HepG2 (cell line): ENCODE data around the gene NFILZ. TPM values are rescaled to one million over a fixed set of nuclear protein-coding genes. Genes with fewer than 3 reads are reported as not detected.

Experiments used
- ATAC-seq: fragments of 200-7000 bp; cut with Tn5 transposase; 3 replicates; pipeline ENCODE4 v1.9.1; 2020; ENCODE audit warnings: mild to moderate bottlenecking, moderate library complexity
- BruUV-seq: library from RNA; stranded (reverse); fragments of 400-500 nt; replicated peaks from 2 replicates; lab custom pipeline; 2021; lab: Mats Ljungman, UMichigan
- CTCF ChIA-PET: fragments of 300-600 bp; formaldehyde crosslinking; extraction: SDS; loops from one replicate; lab custom pipeline; 2021; ENCODE audit warnings: low total read pairs, inconsistent platforms, low intra/inter-chr PET ratio; lab: Yijun Ruan, JAX
- POLR2A ChIA-PET: fragments of 350-600 bp; sonication (Branson Sonifier 250); formaldehyde crosslinking; loops from one replicate; lab custom pipeline; 2020; ENCODE audit warnings: antibody characterized with exemption, inconsistent platforms; lab: Yijun Ruan, JAX
- DNase-seq: peaks from one replicate; pipeline ENCODE4 v3.0.0-alpha.2; 2015; ENCODE audit warnings: low spot score
- FAIRE-seq: peaks from 3 replicates; lab custom pipeline; 2011; peaks lifted over from hg19 to GRCh38; lab: Jason Lieb, UNC
- H2AFZ ChIP-seq: one replicate; pipeline ENCODE4 v1.6.1; 2011; ENCODE audit warnings: low read length, inconsistent platforms
- H3K27ac ChIP-seq: fragments of 300-600 bp; 3 replicates; pipeline ENCODE4 v1.8.0; 2011; ENCODE audit warnings: mixed run types, mild to moderate bottlenecking, mixed read lengths, low read length, inconsistent platforms; ENCODE audit not compliant: insufficient read depth; ENCODE audit errors: extremely low read length
- H3K27me3 ChIP-seq, 2 experiments: fragments of 200-600 bp in 1 of 2; 2 replicates in 1 of 2; 3 replicates in 1 of 2; pipeline versions ENCODE4 v1.6.0 to v1.8.0; 2011; ENCODE audit warnings: low read length in 2 of 2, mild to moderate bottlenecking in 2 of 2, moderate library complexity in 2 of 2, inconsistent platforms in 1 of 2; ENCODE audit not compliant: insufficient read depth in 2 of 2, control insufficient read depth in 1 of 2
- H3K36me3 ChIP-seq, 2 experiments: fragments of 200-600 bp in 1 of 2; replicated peaks in 1 of 2; 2 replicates in 1 of 2; 3 replicates in 1 of 2; pipeline versions ENCODE4 v1.5.1 to v1.8.0; 2011; ENCODE audit warnings: low read length in 2 of 2, inconsistent platforms in 1 of 2; ENCODE audit not compliant: insufficient read depth in 2 of 2, control insufficient read depth in 1 of 2
- H3K4me1 ChIP-seq: 2 replicates; pipeline ENCODE4 v1.5.1; 2012; ENCODE audit warnings: low read length, inconsistent platforms; ENCODE audit not compliant: insufficient read depth
- H3K4me2 ChIP-seq: 2 replicates; pipeline ENCODE4 v1.6.0; 2011; ENCODE audit warnings: low read depth, low read length, inconsistent platforms
- H3K4me3 ChIP-seq, 3 experiments: fragments of 200-600 bp in 1 of 3; sonication (generic), shearing (Covaris generic) in 1 of 3; replicated peaks in 1 of 3; 2 replicates each; pipeline ENCODE4 v1.5.1; 2011 to 2016; ENCODE audit warnings: low read length in 3 of 3, inconsistent platforms in 2 of 3, low read depth in 2 of 3, mild to moderate bottlenecking in 2 of 3, control low read depth in 1 of 3, mixed read lengths in 1 of 3; ENCODE audit not compliant: insufficient read depth in 1 of 3
- H3K79me2 ChIP-seq: one replicate; pipeline ENCODE4 v1.6.1; 2011; ENCODE audit warnings: low read length, inconsistent platforms; ENCODE audit not compliant: insufficient read depth
- H3K9ac ChIP-seq: 2 replicates; pipeline ENCODE4 v1.6.0; 2011; ENCODE audit warnings: mild to moderate bottlenecking, low read depth, low read length, inconsistent platforms; ENCODE audit not compliant: insufficient read depth
- H3K9me3 ChIP-seq: 2 replicates; pipeline ENCODE4 v1.5.1; 2012; ENCODE audit warnings: mild to moderate bottlenecking, low read length
- H4K20me1 ChIP-seq: 2 replicates; pipeline ENCODE4 v1.6.0; 2011; ENCODE audit warnings: inconsistent platforms, mild to moderate bottlenecking, low read length, moderate library complexity; ENCODE audit not compliant: insufficient read depth
- ARID2 ChIP-seq: sonication (generic); formaldehyde crosslinking; IDR thresholded peaks from 2 replicates; pipeline ENCODE4 v1.8.1; 2022; ENCODE audit warnings: mild to moderate bottlenecking, missing genetic modification reagents, borderline replicate concordance
- FOXA1 ChIP-seq, 2 experiments: fragments of 450-650 bp in 1 of 2; sonication (generic) in 1 of 2; formaldehyde crosslinking in 1 of 2; IDR thresholded peaks; 2 replicates each; pipeline versions ENCODE4 v1.4.0 to v1.6.1; 2016 to 2020; ENCODE audit warnings: missing genetic modification reagents in 1 of 2
- GTF2F1 ChIP-seq: fragments of 150-350 bp; IDR thresholded peaks from 2 replicates; pipeline ENCODE4 v1.6.1; 2014; ENCODE audit warnings: low read length
- IKZF1 ChIP-seq: fragments of 450-650 bp; IDR thresholded peaks from 2 replicates; pipeline ENCODE4 v1.7.1; 2016
- NR2F6 ChIP-seq, 2 experiments: IDR thresholded peaks; 2 replicates each; pipeline ENCODE4 v1.6.1; 2016; ENCODE audit warnings: antibody characterized with exemption in 1 of 2, mild to moderate bottlenecking in 1 of 2
- ZFX ChIP-seq: sonication (generic); formaldehyde crosslinking; IDR thresholded peaks from 2 replicates; pipeline ENCODE4 v1.4.0; 2020; ENCODE audit warnings: mild to moderate bottlenecking, low read depth, missing genetic modification reagents, moderate library complexity
- ZKSCAN8 ChIP-seq: IDR thresholded peaks from 2 replicates; pipeline ENCODE4 v1.6.1; 2016; ENCODE audit warnings: borderline replicate concordance, missing genetic modification reagents, missing compliant biosample characterization
- ZNF710 ChIP-seq: sonication (generic); formaldehyde crosslinking; IDR thresholded peaks from 2 replicates; pipeline ENCODE4 v1.5.0; 2020; ENCODE audit warnings: mild to moderate bottlenecking, missing genetic modification reagents, borderline replicate concordance
- WGBS: methylation state at CpG from one replicate; pipeline ENCODE4 v1.1.6; 2017; ENCODE audit warnings: low lambda C conversion rate; 5-methylcytosine and 5-hydroxymethylcytosine counted together
- in situ Hi-C: cut with HindIII; loops from 2 replicates; pipeline ENCODE4 v1.10.0; 2017; ENCODE audit warnings: low pct_unique_long_range_greater_than_20kb; ENCODE audit not compliant: extremely low pct_ligation_motif_present
- intact Hi-C: fragments of 100-400 bp; cut with micrococcal nuclease; formaldehyde crosslinking; loops from one replicate; pipeline ENCODE4 v1.10.0; 2022; ENCODE audit not compliant: unreplicated experiment
- polyA plus RNA-seq, 8 experiments: library from polyadenylated mRNA; depleted of rRNA in 3 of 8; stranded (reverse) in 7 of 8; unstranded in 1 of 8; fragments of >200 nt; fragmentation: Illumina TruSeq in 4 of 8; extraction: Trizol in 4 of 8; gene quantifications; 2 replicates each; pipeline versions ENCODE4 v1.2.1 to v1.2.3, GENCODE V29; 2011 to 2016; ENCODE audit warnings: low read depth in 4 of 8, missing spikeins in 1 of 8, mixed read lengths in 1 of 8; ENCODE audit not compliant: insufficient read depth in 1 of 8
- total RNA-seq, 5 experiments: library from RNA; depleted of rRNA; stranded (reverse); fragments of >200 nt; fragmentation: Illumina TruSeq; extraction: Trizol; gene quantifications; 2 replicates each; pipeline ENCODE4 v1.2.3, GENCODE V29; 2016; ENCODE audit warnings: low read depth in 1 of 5
- TF ChIP-seq, protein P1 (sequence below): sonication (generic); formaldehyde crosslinking; IDR thresholded peaks from 2 replicates; pipeline ENCODE4 v1.5.0; 2020; ENCODE audit warnings: mild to moderate bottlenecking, missing genetic modification reagents, borderline replicate concordance
- TF ChIP-seq, protein P2 (sequence below): sonication (generic); formaldehyde crosslinking; IDR thresholded peaks from 2 replicates; pipeline ENCODE4 v1.5.1; 2020; ENCODE audit warnings: missing genetic modification reagents, mild to moderate bottlenecking, borderline replicate concordance

NFILZ gene
- total and polyA plus RNA-seq, 2 of the 13 experiments (the other 11 are each of a cell fraction or from before 2014, with no cell fraction given) = not detected

DNA sequence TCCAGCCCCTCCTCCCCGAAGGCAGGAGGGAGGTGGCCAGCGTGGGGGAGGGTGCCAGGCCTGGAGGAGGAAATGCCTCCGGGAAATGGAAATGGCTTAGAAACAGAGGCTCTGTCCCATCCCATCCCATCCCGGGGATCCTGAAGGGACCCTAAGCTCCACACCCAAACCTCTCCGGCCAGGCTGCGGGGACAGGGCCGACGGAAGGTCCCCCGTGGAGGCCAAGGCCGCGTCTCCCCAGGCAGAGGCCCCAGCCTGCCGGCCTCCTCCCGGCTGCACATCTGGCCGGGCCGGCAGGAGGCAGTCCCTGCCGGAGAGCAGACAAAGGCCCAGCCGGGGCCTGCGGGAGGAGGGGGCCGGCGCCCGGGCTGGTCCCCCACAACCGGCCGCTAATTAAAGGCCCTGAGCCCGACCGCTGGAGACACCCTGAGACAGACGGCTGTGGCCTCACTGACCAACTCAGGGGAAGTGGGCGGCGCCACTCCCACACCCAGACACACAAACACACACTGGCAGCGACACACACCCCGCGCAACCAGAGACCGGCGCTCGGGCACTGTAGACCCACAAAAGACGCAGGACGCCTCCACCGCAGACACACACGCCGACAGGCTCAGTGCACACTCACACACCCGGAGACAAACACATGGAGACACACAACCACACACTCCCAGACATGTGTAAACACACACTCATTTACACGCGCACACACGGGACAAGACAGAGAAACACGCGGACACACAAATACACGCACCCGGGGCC, 21.0 kb upstream of the NFILZ start:
- no peaks in the 10 kb centered on the region for H3K36me3 ChIP-seq
- H2AFZ ChIP-seq = no peak overlapping the region
- intact Hi-C loops = no loop called here
- H4K20me1 ChIP-seq = no peaks in the 10 kb centered on the region
- peak overlapping the region; percentile 55 to 75 (median 72) for H3K4me3 ChIP-seq
- no TSS peak for BruUV-seq
- 2% methylated on average over 7 of the region's 47 CpGs for WGBS
- FAIRE-seq (no peak), ATAC-seq (peak; percentile 86), DNase-seq (peak; percentile 32)
- peaks cover 4% of the 10 kb centered on the region; the same call in 1 of the 2 replicates for H3K9me3 ChIP-seq
- no peaks in the 10 kb centered on the region for H3K79me2 ChIP-seq
- in situ Hi-C loops = no loop called here
- H3K27me3 ChIP-seq = peaks cover 0 to 7% of the 10 kb centered on the region in 2 experiments; a peak in 2 of 5 replicates
- H3K4me1 ChIP-seq = peaks cover 15% of the 10 kb centered on the region
- H3K4me2 ChIP-seq = peak overlapping the region; percentile 92
- H3K9ac ChIP-seq = peak overlapping the region; percentile 67
- ChIA-PET CTCF (no interaction called here), POLR2A (no interaction called here)
- no peak overlapping the region for H3K27ac ChIP-seq
- TF ChIP-seq, protein P1, sequence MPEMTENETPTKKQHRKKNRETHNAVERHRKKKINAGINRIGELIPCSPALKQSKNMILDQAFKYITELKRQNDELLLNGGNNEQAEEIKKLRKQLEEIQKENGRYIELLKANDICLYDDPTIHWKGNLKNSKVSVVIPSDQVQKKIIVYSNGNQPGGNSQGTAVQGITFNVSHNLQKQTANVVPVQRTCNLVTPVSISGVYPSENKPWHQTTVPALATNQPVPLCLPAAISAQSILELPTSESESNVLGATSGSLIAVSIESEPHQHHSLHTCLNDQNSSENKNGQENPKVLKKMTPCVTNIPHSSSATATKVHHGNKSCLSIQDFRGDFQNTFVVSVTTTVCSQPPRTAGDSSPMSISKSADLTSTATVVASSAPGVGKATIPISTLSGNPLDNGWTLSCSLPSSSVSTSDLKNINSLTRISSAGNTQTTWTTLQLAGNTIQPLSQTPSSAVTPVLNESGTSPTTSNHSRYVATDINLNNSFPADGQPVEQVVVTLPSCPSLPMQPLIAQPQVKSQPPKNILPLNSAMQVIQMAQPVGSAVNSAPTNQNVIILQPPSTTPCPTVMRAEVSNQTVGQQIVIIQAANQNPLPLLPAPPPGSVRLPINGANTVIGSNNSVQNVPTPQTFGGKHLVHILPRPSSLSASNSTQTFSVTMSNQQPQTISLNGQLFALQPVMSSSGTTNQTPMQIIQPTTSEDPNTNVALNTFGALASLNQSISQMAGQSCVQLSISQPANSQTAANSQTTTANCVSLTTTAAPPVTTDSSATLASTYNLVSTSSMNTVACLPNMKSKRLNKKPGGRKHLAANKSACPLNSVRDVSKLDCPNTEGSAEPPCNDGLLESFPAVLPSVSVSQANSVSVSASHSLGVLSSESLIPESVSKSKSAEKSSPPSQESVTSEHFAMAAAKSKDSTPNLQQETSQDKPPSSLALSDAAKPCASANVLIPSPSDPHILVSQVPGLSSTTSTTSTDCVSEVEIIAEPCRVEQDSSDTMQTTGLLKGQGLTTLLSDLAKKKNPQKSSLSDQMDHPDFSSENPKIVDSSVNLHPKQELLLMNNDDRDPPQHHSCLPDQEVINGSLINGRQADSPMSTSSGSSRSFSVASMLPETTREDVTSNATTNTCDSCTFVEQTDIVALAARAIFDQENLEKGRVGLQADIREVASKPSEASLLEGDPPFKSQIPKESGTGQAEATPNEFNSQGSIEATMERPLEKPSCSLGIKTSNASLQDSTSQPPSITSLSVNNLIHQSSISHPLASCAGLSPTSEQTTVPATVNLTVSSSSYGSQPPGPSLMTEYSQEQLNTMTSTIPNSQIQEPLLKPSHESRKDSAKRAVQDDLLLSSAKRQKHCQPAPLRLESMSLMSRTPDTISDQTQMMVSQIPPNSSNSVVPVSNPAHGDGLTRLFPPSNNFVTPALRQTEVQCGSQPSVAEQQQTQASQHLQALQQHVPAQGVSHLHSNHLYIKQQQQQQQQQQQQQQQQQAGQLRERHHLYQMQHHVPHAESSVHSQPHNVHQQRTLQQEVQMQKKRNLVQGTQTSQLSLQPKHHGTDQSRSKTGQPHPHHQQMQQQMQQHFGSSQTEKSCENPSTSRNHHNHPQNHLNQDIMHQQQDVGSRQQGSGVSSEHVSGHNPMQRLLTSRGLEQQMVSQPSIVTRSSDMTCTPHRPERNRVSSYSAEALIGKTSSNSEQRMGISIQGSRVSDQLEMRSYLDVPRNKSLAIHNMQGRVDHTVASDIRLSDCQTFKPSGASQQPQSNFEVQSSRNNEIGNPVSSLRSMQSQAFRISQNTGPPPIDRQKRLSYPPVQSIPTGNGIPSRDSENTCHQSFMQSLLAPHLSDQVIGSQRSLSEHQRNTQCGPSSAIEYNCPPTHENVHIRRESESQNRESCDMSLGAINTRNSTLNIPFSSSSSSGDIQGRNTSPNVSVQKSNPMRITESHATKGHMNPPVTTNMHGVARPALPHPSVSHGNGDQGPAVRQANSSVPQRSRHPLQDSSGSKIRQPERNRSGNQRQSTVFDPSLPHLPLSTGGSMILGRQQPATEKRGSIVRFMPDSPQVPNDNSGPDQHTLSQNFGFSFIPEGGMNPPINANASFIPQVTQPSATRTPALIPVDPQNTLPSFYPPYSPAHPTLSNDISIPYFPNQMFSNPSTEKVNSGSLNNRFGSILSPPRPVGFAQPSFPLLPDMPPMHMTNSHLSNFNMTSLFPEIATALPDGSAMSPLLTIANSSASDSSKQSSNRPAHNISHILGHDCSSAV (CRISPR knock-in tag) = no peak
- TF ChIP-seq FOXA1 (IDR thresholded peaks at IDR 0.05) (peak; percentile 21; the same call in 1 of the 2 replicates), FOXA1 (CRISPR knock-in tag; IDR thresholded peaks at IDR 0.05) (no peak), NR2F6 (IDR thresholded peaks at IDR 0.05) (no peak), NR2F6 (CRISPR knock-in tag; IDR thresholded peaks at IDR 0.05) (0 out of 2 replicates have a peak, but pooled peaks have one; percentile 6), IKZF1 (no peak), GTF2F1 (no peak), ARID2 (CRISPR knock-in tag) (0 out of 2 replicates have a peak, but pooled peaks have one; percentile 11), ZKSCAN8 (CRISPR knock-in tag) (0 out of 2 replicates have a peak, but pooled peaks have one; percentile 26), ZFX (CRISPR knock-in tag) (peak; percentile 92), ZNF710 (CRISPR knock-in tag) (no peak)
- TF ChIP-seq, protein P2, sequence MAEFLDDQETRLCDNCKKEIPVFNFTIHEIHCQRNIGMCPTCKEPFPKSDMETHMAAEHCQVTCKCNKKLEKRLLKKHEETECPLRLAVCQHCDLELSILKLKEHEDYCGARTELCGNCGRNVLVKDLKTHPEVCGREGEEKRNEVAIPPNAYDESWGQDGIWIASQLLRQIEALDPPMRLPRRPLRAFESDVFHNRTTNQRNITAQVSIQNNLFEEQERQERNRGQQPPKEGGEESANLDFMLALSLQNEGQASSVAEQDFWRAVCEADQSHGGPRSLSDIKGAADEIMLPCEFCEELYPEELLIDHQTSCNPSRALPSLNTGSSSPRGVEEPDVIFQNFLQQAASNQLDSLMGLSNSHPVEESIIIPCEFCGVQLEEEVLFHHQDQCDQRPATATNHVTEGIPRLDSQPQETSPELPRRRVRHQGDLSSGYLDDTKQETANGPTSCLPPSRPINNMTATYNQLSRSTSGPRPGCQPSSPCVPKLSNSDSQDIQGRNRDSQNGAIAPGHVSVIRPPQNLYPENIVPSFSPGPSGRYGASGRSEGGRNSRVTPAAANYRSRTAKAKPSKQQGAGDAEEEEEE (CRISPR knock-in tag) = no peak
